HepG2 (cell line): ENCODE data around the gene MXRA8. TPM values are rescaled to one million over a fixed set of nuclear protein-coding genes. Genes with fewer than 3 reads are reported as not detected.

Experiments used
- ATAC-seq: fragments of 200-7000 bp; cut with Tn5 transposase; 3 replicates; pipeline ENCODE4 v1.9.1; 2020; ENCODE audit warnings: mild to moderate bottlenecking, moderate library complexity
- BruUV-seq: library from RNA; stranded (reverse); fragments of 400-500 nt; replicated peaks from 2 replicates; lab custom pipeline; 2021; lab: Mats Ljungman, UMichigan
- CTCF ChIA-PET: fragments of 300-600 bp; formaldehyde crosslinking; extraction: SDS; loops from one replicate; lab custom pipeline; 2021; ENCODE audit warnings: low total read pairs, inconsistent platforms, low intra/inter-chr PET ratio; lab: Yijun Ruan, JAX
- POLR2A ChIA-PET: fragments of 350-600 bp; sonication (Branson Sonifier 250); formaldehyde crosslinking; loops from one replicate; lab custom pipeline; 2020; ENCODE audit warnings: antibody characterized with exemption, inconsistent platforms; lab: Yijun Ruan, JAX
- DNase-seq: peaks from one replicate; pipeline ENCODE4 v3.0.0-alpha.2; 2015; ENCODE audit warnings: low spot score
- FAIRE-seq: peaks from 3 replicates; lab custom pipeline; 2011; peaks lifted over from hg19 to GRCh38; lab: Jason Lieb, UNC
- H2AFZ ChIP-seq: one replicate; pipeline ENCODE4 v1.6.1; 2011; ENCODE audit warnings: low read length, inconsistent platforms
- H3K27ac ChIP-seq: fragments of 300-600 bp; 3 replicates; pipeline ENCODE4 v1.8.0; 2011; ENCODE audit warnings: mixed run types, mild to moderate bottlenecking, mixed read lengths, low read length, inconsistent platforms; ENCODE audit not compliant: insufficient read depth; ENCODE audit errors: extremely low read length
- H3K27me3 ChIP-seq, 2 experiments: fragments of 200-600 bp in 1 of 2; 2 replicates in 1 of 2; 3 replicates in 1 of 2; pipeline versions ENCODE4 v1.6.0 to v1.8.0; 2011; ENCODE audit warnings: low read length in 2 of 2, mild to moderate bottlenecking in 2 of 2, moderate library complexity in 2 of 2, inconsistent platforms in 1 of 2; ENCODE audit not compliant: insufficient read depth in 2 of 2, control insufficient read depth in 1 of 2
- H3K36me3 ChIP-seq, 2 experiments: fragments of 200-600 bp in 1 of 2; replicated peaks in 1 of 2; 2 replicates in 1 of 2; 3 replicates in 1 of 2; pipeline versions ENCODE4 v1.5.1 to v1.8.0; 2011; ENCODE audit warnings: low read length in 2 of 2, inconsistent platforms in 1 of 2; ENCODE audit not compliant: insufficient read depth in 2 of 2, control insufficient read depth in 1 of 2
- H3K4me1 ChIP-seq: 2 replicates; pipeline ENCODE4 v1.5.1; 2012; ENCODE audit warnings: low read length, inconsistent platforms; ENCODE audit not compliant: insufficient read depth
- H3K4me2 ChIP-seq: 2 replicates; pipeline ENCODE4 v1.6.0; 2011; ENCODE audit warnings: low read depth, low read length, inconsistent platforms
- H3K4me3 ChIP-seq, 3 experiments: fragments of 200-600 bp in 1 of 3; sonication (generic), shearing (Covaris generic) in 1 of 3; replicated peaks in 1 of 3; 2 replicates each; pipeline ENCODE4 v1.5.1; 2011 to 2016; ENCODE audit warnings: low read length in 3 of 3, inconsistent platforms in 2 of 3, low read depth in 2 of 3, mild to moderate bottlenecking in 2 of 3, control low read depth in 1 of 3, mixed read lengths in 1 of 3; ENCODE audit not compliant: insufficient read depth in 1 of 3
- H3K79me2 ChIP-seq: one replicate; pipeline ENCODE4 v1.6.1; 2011; ENCODE audit warnings: low read length, inconsistent platforms; ENCODE audit not compliant: insufficient read depth
- H3K9ac ChIP-seq: 2 replicates; pipeline ENCODE4 v1.6.0; 2011; ENCODE audit warnings: mild to moderate bottlenecking, low read depth, low read length, inconsistent platforms; ENCODE audit not compliant: insufficient read depth
- H3K9me3 ChIP-seq: 2 replicates; pipeline ENCODE4 v1.5.1; 2012; ENCODE audit warnings: mild to moderate bottlenecking, low read length
- H4K20me1 ChIP-seq: 2 replicates; pipeline ENCODE4 v1.6.0; 2011; ENCODE audit warnings: inconsistent platforms, mild to moderate bottlenecking, low read length, moderate library complexity; ENCODE audit not compliant: insufficient read depth
- AGO2 ChIP-seq: fragments of 200-400 bp; formaldehyde crosslinking; optimal IDR thresholded peaks from 2 replicates; pipeline ENCODE3; 2017; ENCODE audit warnings: mild to moderate bottlenecking, low read depth, low read length, moderate library complexity
- CTCF ChIP-seq: sonication (generic); formaldehyde crosslinking; IDR thresholded peaks from 2 replicates; pipeline ENCODE4 v1.5.0; 2020; ENCODE audit warnings: mild to moderate bottlenecking, missing genetic modification reagents, moderate library complexity
- HNRNPLL ChIP-seq: fragments of 200-400 bp; formaldehyde crosslinking; IDR thresholded peaks from 2 replicates; pipeline ENCODE4 v1.6.1; 2017; ENCODE audit warnings: mild to moderate bottlenecking, low read depth, low read length; ENCODE audit not compliant: poor library complexity, severe bottlenecking
- RBFOX2 ChIP-seq: fragments of 200-400 bp; formaldehyde crosslinking; IDR thresholded peaks from 2 replicates; pipeline ENCODE4 v1.6.1; 2017; ENCODE audit warnings: low read depth, mild to moderate bottlenecking, low read length
- U2AF1 ChIP-seq: fragments of 200-400 bp; formaldehyde crosslinking; optimal IDR thresholded peaks from 2 replicates; pipeline ENCODE3; 2017; ENCODE audit warnings: mild to moderate bottlenecking, low read depth, low read length
- ZNF235 ChIP-seq: sonication (generic); formaldehyde crosslinking; IDR thresholded peaks from 2 replicates; pipeline ENCODE4 v1.8.1; 2023; ENCODE audit warnings: mild to moderate bottlenecking, missing genetic modification reagents, borderline replicate concordance
- ZNF441 ChIP-seq: sonication (generic); formaldehyde crosslinking; IDR thresholded peaks from 2 replicates; pipeline ENCODE4 v1.7.0; 2021; ENCODE audit warnings: missing genetic modification reagents, borderline replicate concordance
- WGBS: methylation state at CpG from one replicate; pipeline ENCODE4 v1.1.6; 2017; ENCODE audit warnings: low lambda C conversion rate; 5-methylcytosine and 5-hydroxymethylcytosine counted together
- in situ Hi-C: cut with HindIII; loops from 2 replicates; pipeline ENCODE4 v1.10.0; 2017; ENCODE audit warnings: low pct_unique_long_range_greater_than_20kb; ENCODE audit not compliant: extremely low pct_ligation_motif_present
- intact Hi-C: fragments of 100-400 bp; cut with micrococcal nuclease; formaldehyde crosslinking; loops from one replicate; pipeline ENCODE4 v1.10.0; 2022; ENCODE audit not compliant: unreplicated experiment
- polyA plus RNA-seq, 8 experiments: library from polyadenylated mRNA; depleted of rRNA in 3 of 8; stranded (reverse) in 7 of 8; unstranded in 1 of 8; fragments of >200 nt; fragmentation: Illumina TruSeq in 4 of 8; extraction: Trizol in 4 of 8; gene quantifications; 2 replicates each; pipeline versions ENCODE4 v1.2.1 to v1.2.3, GENCODE V29; 2011 to 2016; ENCODE audit warnings: low read depth in 4 of 8, missing spikeins in 1 of 8, mixed read lengths in 1 of 8; ENCODE audit not compliant: insufficient read depth in 1 of 8
- total RNA-seq, 5 experiments: library from RNA; depleted of rRNA; stranded (reverse); fragments of >200 nt; fragmentation: Illumina TruSeq; extraction: Trizol; gene quantifications; 2 replicates each; pipeline ENCODE4 v1.2.3, GENCODE V29; 2016; ENCODE audit warnings: low read depth in 1 of 5

Gene MXRA8
- total and polyA plus RNA-seq, 2 of the 13 experiments (the other 11 are each of a cell fraction or from before 2014, with no cell fraction given), result 19.8 to 44.8 TPM

GRCh38 chr1:1310476-1311053 lies 47.8 kb downstream of the MXRA8 start:
- BruUV-seq, result no TSS peak
- Histone ChIP-seq H3K79me2 (peaks cover 13% of the 10 kb centered on the region), H3K4me3 (no peak overlapping the region)

GRCh38 chr1:1310109-1310385 lies 48.3 kb downstream of the MXRA8 start:
- POLR2A ChIA-PET, result interaction anchor here (1.3 to 1.6 kb wide), 2 partner anchors 15 to 38 kb away, joined by 4 to 5 read pairs; no protein-coding TSS in a partner anchor
- peaks cover 13% of the 10 kb centered on the region for H3K79me2 ChIP-seq
- 20% methylated on average over 1 of the region's 3 CpGs for WGBS
- H3K4me2 ChIP-seq, result no peak overlapping the region; the same call in 1 of the 2 replicates
- H3K4me3 ChIP-seq, result peak overlapping the region in 1 of 3 experiments; percentile 91; a peak in 1 of 6 replicates
- peak overlapping the region; percentile 19 for H3K27ac ChIP-seq
- H4K20me1 ChIP-seq, result no peaks in the 10 kb centered on the region; the same call in 1 of the 2 replicates
- no peak for FAIRE-seq
- TF ChIP-seq CTCF (CRISPR knock-in tag) (peak; percentile 36), ZNF441 (CRISPR knock-in tag) (no peak)
- TF ChIP-seq, all 625 proteins: peak for 1
- no peak for ATAC-seq
- DNase-seq, result no peak
- Histone ChIP-seq H3K36me3 (peaks cover 14 to 42% of the 10 kb centered on the region in 2 experiments; a peak in 4 of 5 replicates), H2AFZ (no peak overlapping the region), H3K4me1 (peaks cover 30% of the 10 kb centered on the region), H3K27me3 (no peaks in the 10 kb centered on the region), H3K9me3 (no peaks in the 10 kb centered on the region), H3K9ac (peak overlapping the region; percentile 86; the same call in 1 of the 2 replicates)
- BruUV-seq, result no TSS peak
- CTCF ChIA-PET, result no interaction called here
- in situ Hi-C loops, result no loop called here
- intact Hi-C loops, result no loop called here

More at GRCh38 chr1:1310476-1311053, 47.8 kb downstream of the MXRA8 start:
- ATAC-seq, result no peak
- FAIRE-seq, result no peak
- Histone ChIP-seq H3K27ac (no peak overlapping the region), H3K4me2 (no peak overlapping the region; the same call in 1 of the 2 replicates), H2AFZ (no peak overlapping the region), H3K36me3 (peaks cover 16 to 42% of the 10 kb centered on the region in 2 experiments; a peak in 4 of 5 replicates), H3K27me3 (no peaks in the 10 kb centered on the region), H3K9ac (no peak overlapping the region), H3K9me3 (no peaks in the 10 kb centered on the region), H3K4me1 (peaks cover 25% of the 10 kb centered on the region), H4K20me1 (no peaks in the 10 kb centered on the region; the same call in 1 of the 2 replicates)
- ChIA-PET POLR2A (interaction anchor here (1.6 kb wide), 1 partner anchor 37 kb away, joined by 5 read pairs; no protein-coding TSS in a partner anchor), CTCF (no interaction called here)
- intact Hi-C loops (no loop called here), in situ Hi-C loops (no loop called here)
- TF ChIP-seq RBFOX2 (peak; percentile 36; the same call in 1 of the 2 replicates), AGO2 (peak; percentile 83), ZNF235 (CRISPR knock-in tag) (no peak), HNRNPLL (peak; percentile 19), U2AF1 (no peak)
- DNase-seq, result no peak
- 91% methylated on average over 18 of the region's 21 CpGs for WGBS
